ENCODE measurements around the gene SUSD3. TPM values are rescaled to one million over a fixed set of nuclear protein-coding genes. Genes with fewer than 3 reads are reported as not detected.

Gene SUSD3
- total and polyA plus RNA-seq, 2 donors (not counting 1 experiment from before 2014, with no cell fraction given): 0.17 to 4.6 TPM

GRCh38 chr9:93128011-93128714, 69.7 kb downstream of the SUSD3 start:
- H3K9ac ChIP-seq (ENCODE audit: insufficient read depth, low read length): no peak overlapping the region
- no peak overlapping the region for H3K27ac ChIP-seq (ENCODE audit: insufficient read depth, low read length)
- peaks cover 10% of the 10 kb centered on the region for H3K4me1 ChIP-seq (ENCODE audit: control insufficient read depth, extremely low read depth, insufficient read depth, low read length)
- H3K4me2 ChIP-seq (ENCODE audit: extremely low read depth, insufficient read depth, low read length): no peak overlapping the region
- H3K36me3 ChIP-seq (ENCODE audit: control insufficient read depth, insufficient read depth, low read length): peaks cover 2% of the 10 kb centered on the region
- peaks cover 2% of the 10 kb centered on the region for H3K79me2 ChIP-seq (ENCODE audit: control insufficient read depth, insufficient read depth, low read length)
- no peak for DNase-seq (ENCODE audit: low read depth in 2 of 2)
- no peaks in the 10 kb centered on the region for H3K27me3 ChIP-seq (ENCODE audit: control insufficient read depth, insufficient read depth, low read length)
- no peak overlapping the region for H2AFZ ChIP-seq (ENCODE audit: low read length)
- H4K20me1 ChIP-seq (ENCODE audit: control insufficient read depth, extremely low read depth, insufficient read depth, low read length): no peaks in the 10 kb centered on the region
- H3K9me3 ChIP-seq (ENCODE audit: control insufficient read depth, insufficient read depth, low read depth, low read length): no peaks in the 10 kb centered on the region
- TF ChIP-seq EZH2 (IDR thresholded peaks at IDR 0.05; ENCODE audit: low read length, missing control alignments) (no peak), CTCF (conservative IDR thresholded peaks at IDR 0.05 in 1 of 2, IDR thresholded peaks at IDR 0.05 in 1 of 2; ENCODE audit: low read depth in 1 of 2, low read length in 2 of 2) (no peak)
- no peak overlapping the region for H3K4me3 ChIP-seq (replicated peaks in 1 of 4; ENCODE audit: control extremely low read depth in 1 of 4, insufficient read depth in 1 of 4, low read depth in 3 of 4, low read length in 4 of 4)

- Histone ChIP-seq H3K4me1 (ENCODE audit: control insufficient read depth, extremely low read depth, insufficient read depth, low read length) (peaks cover 12% of the 10 kb centered on the region), H3K79me2 (ENCODE audit: control insufficient read depth, insufficient read depth, low read length) (peaks cover 2% of the 10 kb centered on the region)
Measured at GRCh38 chr9:93128715-93129224, 70.3 kb downstream of the SUSD3 start.

GRCh38 chr9:93129286-93129685, 70.8 kb downstream of the SUSD3 start:
- H3K36me3 ChIP-seq (ENCODE audit: control insufficient read depth, insufficient read depth, low read length): peaks cover 2% of the 10 kb centered on the region
- TF ChIP-seq EZH2 (IDR thresholded peaks at IDR 0.05; ENCODE audit: low read length, missing control alignments): no peak
- TF ChIP-seq CTCF (conservative IDR thresholded peaks at IDR 0.05 in 1 of 2, IDR thresholded peaks at IDR 0.05 in 1 of 2; ENCODE audit: low read depth in 1 of 2, low read length in 2 of 2): no peak
- no peak overlapping the region for H3K4me3 ChIP-seq (replicated peaks in 1 of 4; ENCODE audit: control extremely low read depth in 1 of 4, insufficient read depth in 1 of 4, low read depth in 3 of 4, low read length in 4 of 4)
- no peak overlapping the region for H3K9ac ChIP-seq (ENCODE audit: insufficient read depth, low read length)
- H4K20me1 ChIP-seq (ENCODE audit: control insufficient read depth, extremely low read depth, insufficient read depth, low read length): no peaks in the 10 kb centered on the region
- no peak for DNase-seq (ENCODE audit: low read depth in 2 of 2)
- peaks cover 12% of the 10 kb centered on the region for H3K4me1 ChIP-seq (ENCODE audit: control insufficient read depth, extremely low read depth, insufficient read depth, low read length)
- no peaks in the 10 kb centered on the region for H3K27me3 ChIP-seq (ENCODE audit: control insufficient read depth, insufficient read depth, low read length)
- H3K27ac ChIP-seq (ENCODE audit: insufficient read depth, low read length): no peak overlapping the region
- H2AFZ ChIP-seq (ENCODE audit: low read length): no peak overlapping the region
- H3K9me3 ChIP-seq (ENCODE audit: control insufficient read depth, insufficient read depth, low read depth, low read length): no peaks in the 10 kb centered on the region
- H3K79me2 ChIP-seq (ENCODE audit: control insufficient read depth, insufficient read depth, low read length): peaks cover 2% of the 10 kb centered on the region
- H3K4me2 ChIP-seq (ENCODE audit: extremely low read depth, insufficient read depth, low read length): no peak overlapping the region

More at GRCh38 chr9:93128715-93129224, 70.3 kb downstream of the SUSD3 start:
- Histone ChIP-seq H3K4me3 (replicated peaks in 1 of 4; ENCODE audit: control extremely low read depth in 1 of 4, insufficient read depth in 1 of 4, low read depth in 3 of 4, low read length in 4 of 4) (no peak overlapping the region), H3K4me2 (ENCODE audit: extremely low read depth, insufficient read depth, low read length) (no peak overlapping the region), H3K9ac (ENCODE audit: insufficient read depth, low read length) (no peak overlapping the region), H2AFZ (ENCODE audit: low read length) (no peak overlapping the region), H3K27me3 (ENCODE audit: control insufficient read depth, insufficient read depth, low read length) (no peaks in the 10 kb centered on the region), H3K36me3 (ENCODE audit: control insufficient read depth, insufficient read depth, low read length) (peaks cover 2% of the 10 kb centered on the region), H4K20me1 (ENCODE audit: control insufficient read depth, extremely low read depth, insufficient read depth, low read length) (no peaks in the 10 kb centered on the region), H3K9me3 (ENCODE audit: control insufficient read depth, insufficient read depth, low read depth, low read length) (no peaks in the 10 kb centered on the region), H3K27ac (ENCODE audit: insufficient read depth, low read length) (no peak overlapping the region)
- no peak for TF ChIP-seq EZH2 (IDR thresholded peaks at IDR 0.05; ENCODE audit: low read length, missing control alignments)
- TF ChIP-seq CTCF (conservative IDR thresholded peaks at IDR 0.05 in 1 of 2, IDR thresholded peaks at IDR 0.05 in 1 of 2; ENCODE audit: low read depth in 1 of 2, low read length in 2 of 2): no peak
- no peak for DNase-seq (ENCODE audit: low read depth in 2 of 2)
